Ishikawa (cell line): ENCODE results near the gene STRN3.

Source experiments
- CEBPB ChIP-seq: IDR thresholded peaks from 2 replicates; pipeline ENCODE4 v1.6.1; 2012
- CREB1 ChIP-seq: IDR thresholded peaks from 2 replicates; pipeline ENCODE4 v1.6.1; 2012; ENCODE audit warnings: low read depth
- EGR1 ChIP-seq: IDR thresholded peaks from 2 replicates; pipeline ENCODE4 v1.6.1; 2012
- EP300 ChIP-seq: IDR thresholded peaks from 2 replicates; pipeline ENCODE4 v1.6.1; 2012; ENCODE audit warnings: borderline replicate concordance
- FOXM1 ChIP-seq: IDR thresholded peaks from 2 replicates; pipeline ENCODE4 v1.6.1; 2012; ENCODE audit warnings: low read depth, borderline replicate concordance
- MAX ChIP-seq: IDR thresholded peaks from 2 replicates; pipeline ENCODE4 v1.6.1; 2012
- NFIC ChIP-seq: IDR thresholded peaks from 2 replicates; pipeline ENCODE4 v1.6.1; 2012
- RAD21 ChIP-seq: IDR thresholded peaks from 2 replicates; pipeline ENCODE4 v1.6.1; 2012; ENCODE audit warnings: low read depth
- REST ChIP-seq: IDR thresholded peaks from 2 replicates; pipeline ENCODE4 v1.6.1; 2012; ENCODE audit warnings: low read depth, mild to moderate bottlenecking
- TAF1 ChIP-seq: IDR thresholded peaks from 2 replicates; pipeline ENCODE4 v1.6.1; 2012; ENCODE audit warnings: low read depth, mild to moderate bottlenecking
- TCF12 ChIP-seq: IDR thresholded peaks from 2 replicates; pipeline ENCODE4 v1.6.1; 2012; ENCODE audit warnings: low read depth
- TEAD4 ChIP-seq: IDR thresholded peaks from 2 replicates; pipeline ENCODE4 v1.6.1; 2012
- USF1 ChIP-seq: IDR thresholded peaks from 2 replicates; pipeline ENCODE4 v1.6.1; 2012
- YY1 ChIP-seq: IDR thresholded peaks from 2 replicates; pipeline ENCODE4 v1.6.1; 2012; ENCODE audit warnings: low read depth
- ZBTB7A ChIP-seq: IDR thresholded peaks from 2 replicates; pipeline ENCODE4 v1.6.1; 2012; ENCODE audit warnings: low read depth

STRN3 gene

GRCh38 chr14:30875788-30876053, 150.5 kb downstream of the STRN3 start:
- no peak for TF ChIP-seq TEAD4
- no peak for TF ChIP-seq RAD21
- TF ChIP-seq YY1 = no peak
- TF ChIP-seq EGR1 = no peak
- no peak for TF ChIP-seq MAX
- no peak for TF ChIP-seq TAF1
- TF ChIP-seq ZBTB7A = no peak
- TF ChIP-seq NFIC = no peak
- TF ChIP-seq FOXM1 = no peak

- TF ChIP-seq YY1 (no peak), TEAD4 (no peak), CREB1 (no peak), TAF1 (no peak)
Observed at GRCh38 chr14:30874999-30875787, 151.0 kb downstream of the STRN3 start.

GRCh38 chr14:30874120-30874998, 151.8 kb downstream of the STRN3 start, which contains the start of gene COCH:
Gene COCH (plus strand): TSS chr14:30874559. CDS start chr14:30874939, 380 bp downstream.
- peak; percentile 20; the same call in 1 of the 2 replicates for TF ChIP-seq MAX
- no peak for TF ChIP-seq YY1
- no peak for TF ChIP-seq CEBPB
- TF ChIP-seq FOXM1 = no peak
- no peak for TF ChIP-seq RAD21
- no peak for TF ChIP-seq CREB1
- TF ChIP-seq TAF1 = no peak
- TF ChIP-seq ZBTB7A = 0 out of 2 replicates have a peak, but pooled peaks have one; percentile 43

- peak; percentile 18; the same call in 1 of the 2 replicates for TF ChIP-seq MAX
- TF ChIP-seq YY1 = no peak
Observed at GRCh38 chr14:30873308-30874119, 152.7 kb downstream of the STRN3 start.

- TF ChIP-seq YY1 (no peak), EP300 (no peak), CEBPB (no peak), MAX (no peak), NFIC (no peak), FOXM1 (no peak), TEAD4 (no peak)
Observed at GRCh38 chr14:30872602-30873001, 153.6 kb downstream of the STRN3 start.

- TF ChIP-seq CREB1 (no peak), REST (no peak), RAD21 (no peak), USF1 (no peak), TEAD4 (no peak), EGR1 (no peak), FOXM1 (no peak), CEBPB (no peak), TCF12 (no peak), YY1 (no peak), NFIC (no peak), ZBTB7A (no peak)
Observed at GRCh38 chr14:30869551-30870155, 156.5 kb downstream of the STRN3 start.

- TF ChIP-seq NFIC = no peak
- TF ChIP-seq USF1 = no peak
- TF ChIP-seq FOXM1 = no peak
- no peak for TF ChIP-seq REST
- no peak for TF ChIP-seq MAX
- no peak for TF ChIP-seq TCF12
- TF ChIP-seq CREB1 = no peak
- TF ChIP-seq TEAD4 = no peak
- no peak for TF ChIP-seq EGR1
- TF ChIP-seq CEBPB = no peak
- TF ChIP-seq ZBTB7A = no peak
- TF ChIP-seq TAF1 = no peak
- TF ChIP-seq YY1 = no peak
- TF ChIP-seq EP300 = no peak
Observed at GRCh38 chr14:30868736-30869135, 157.4 kb downstream of the STRN3 start.
